ENCODE results near the gene LRRC8D.

The LRRC8D gene

DNA sequence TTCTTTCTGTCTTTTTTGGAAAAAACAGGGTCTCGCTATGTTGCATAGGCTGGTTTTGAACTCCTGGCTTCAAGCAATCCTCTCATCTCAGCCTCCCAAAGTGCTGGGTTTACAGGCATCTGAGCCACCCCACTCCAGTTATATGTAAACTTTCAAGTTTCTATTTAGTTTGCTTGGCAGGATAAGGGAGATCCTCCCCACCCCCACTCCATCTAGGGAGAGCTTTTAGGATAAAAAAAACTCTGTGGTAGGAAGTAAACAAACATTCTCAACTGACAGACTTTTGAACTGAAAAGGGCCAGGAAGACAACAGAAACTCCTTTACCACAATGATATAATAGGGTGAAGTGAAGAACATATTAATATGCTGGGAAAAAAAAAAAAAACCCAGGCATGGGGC is 133.1 kb downstream of the LRRC8D start:
- FAIRE-seq (no peak), DNase-seq (ENCODE audit: insufficient read length, low spot score) (no peak)
- TF ChIP-seq, protein P1, sequence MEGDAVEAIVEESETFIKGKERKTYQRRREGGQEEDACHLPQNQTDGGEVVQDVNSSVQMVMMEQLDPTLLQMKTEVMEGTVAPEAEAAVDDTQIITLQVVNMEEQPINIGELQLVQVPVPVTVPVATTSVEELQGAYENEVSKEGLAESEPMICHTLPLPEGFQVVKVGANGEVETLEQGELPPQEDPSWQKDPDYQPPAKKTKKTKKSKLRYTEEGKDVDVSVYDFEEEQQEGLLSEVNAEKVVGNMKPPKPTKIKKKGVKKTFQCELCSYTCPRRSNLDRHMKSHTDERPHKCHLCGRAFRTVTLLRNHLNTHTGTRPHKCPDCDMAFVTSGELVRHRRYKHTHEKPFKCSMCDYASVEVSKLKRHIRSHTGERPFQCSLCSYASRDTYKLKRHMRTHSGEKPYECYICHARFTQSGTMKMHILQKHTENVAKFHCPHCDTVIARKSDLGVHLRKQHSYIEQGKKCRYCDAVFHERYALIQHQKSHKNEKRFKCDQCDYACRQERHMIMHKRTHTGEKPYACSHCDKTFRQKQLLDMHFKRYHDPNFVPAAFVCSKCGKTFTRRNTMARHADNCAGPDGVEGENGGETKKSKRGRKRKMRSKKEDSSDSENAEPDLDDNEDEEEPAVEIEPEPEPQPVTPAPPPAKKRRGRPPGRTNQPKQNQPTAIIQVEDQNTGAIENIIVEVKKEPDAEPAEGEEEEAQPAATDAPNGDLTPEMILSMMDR (IDR thresholded peaks at IDR 0.05; ENCODE audit: insufficient read depth, missing control alignments): no peak

DNA sequence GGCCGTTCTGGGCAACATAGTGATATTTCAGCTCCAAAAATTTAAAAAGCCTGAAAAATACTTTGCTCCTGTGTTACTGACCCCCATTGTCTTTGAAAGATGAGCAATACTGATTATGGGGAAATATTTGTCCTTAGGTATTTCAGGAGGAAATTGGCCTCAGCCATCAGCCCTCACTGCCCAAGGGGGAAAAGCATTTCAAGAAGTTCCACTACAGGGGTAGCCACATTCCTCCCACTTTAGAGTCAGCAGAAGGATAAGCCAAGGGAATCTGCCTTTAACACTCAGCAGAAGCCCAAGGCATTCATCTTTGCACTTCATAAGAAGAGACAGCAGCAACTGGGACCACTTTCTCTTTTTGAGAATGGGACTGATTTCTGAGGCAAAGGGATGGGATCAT is 133.6 kb downstream of the LRRC8D start:
- FAIRE-seq (no peak), DNase-seq (ENCODE audit: insufficient read length, low spot score) (no peak)
- TF ChIP-seq, protein P1 (IDR thresholded peaks at IDR 0.05; ENCODE audit: insufficient read depth, missing control alignments): no peak

GRCh38 chr1:89955311-89956205 is 134.7 kb downstream of the LRRC8D start:
- DNase-seq (ENCODE audit: insufficient read length, low spot score) (no peak), FAIRE-seq (no peak)
- TF ChIP-seq, protein P1 (IDR thresholded peaks at IDR 0.05; ENCODE audit: insufficient read depth, missing control alignments): no peak

- FAIRE-seq (no peak), DNase-seq (ENCODE audit: insufficient read length, low spot score) (no peak)
- TF ChIP-seq, protein P1 (IDR thresholded peaks at IDR 0.05; ENCODE audit: insufficient read depth, missing control alignments): no peak
Observed at GRCh38 chr1:89957107-89957506, 136.3 kb downstream of the LRRC8D start.

- TF ChIP-seq, protein P1 (IDR thresholded peaks at IDR 0.05; ENCODE audit: insufficient read depth, missing control alignments): no peak
- DNase-seq (ENCODE audit: insufficient read length, low spot score): no peak
- no peak for FAIRE-seq
Observed at GRCh38 chr1:89958851-89959654, 138.2 kb downstream of the LRRC8D start.

- no peak for DNase-seq (ENCODE audit: insufficient read length, low spot score)
- TF ChIP-seq, protein P1 (IDR thresholded peaks at IDR 0.05; ENCODE audit: insufficient read depth, missing control alignments): no peak
- FAIRE-seq: no peak
Observed at GRCh38 chr1:89959719-89960118, 138.9 kb downstream of the LRRC8D start.
